HG03103 (cell line): ENCODE results near the gene C2CD2L.
"Not testable (repeated sequence)": the region's sequence is repeated elsewhere in the genome, so short reads cannot be mapped to it uniquely, and the experiment has no call there.

Experiments used
- ATAC-seq: cut with Tn5 transposase; IDR thresholded peaks from one replicate; pipeline ENCODE4 v1.9.1; 2021; ENCODE audit warnings: low read depth; ENCODE audit not compliant: unreplicated experiment

C2CD2L gene

GRCh38 chr11:119149018-119149785, 42.1 kb downstream of the C2CD2L start, which contains the start of gene ABCG4:
Gene ABCG4 (plus strand): TSS chr11:119149052. CDS start chr11:119149966, 914 bp downstream.
- ATAC-seq: no peak

GRCh38 chr11:119149786-119150275, 42.7 kb downstream of the C2CD2L start:
- no peak for ATAC-seq

- no peak for ATAC-seq
These were observed 44.9 kb downstream of the C2CD2L start for GRCh38 chr11:119152043-119152442.

- no peak for ATAC-seq
These were observed 45.5 kb downstream of the C2CD2L start for GRCh38 chr11:119152604-119153003.

- ATAC-seq: no peak
These were observed 46.1 kb downstream of the C2CD2L start for GRCh38 chr11:119153049-119153818.

GRCh38 chr11:119154178-119154577, 47.0 kb downstream of the C2CD2L start:
- no peak for ATAC-seq

GRCh38 chr11:119155733-119156492, 48.8 kb downstream of the C2CD2L start:
- ATAC-seq: no peak

- no peak for ATAC-seq
These were observed 49.4 kb downstream of the C2CD2L start for GRCh38 chr11:119156496-119156895.

GRCh38 chr11:119157063-119157462, 49.9 kb downstream of the C2CD2L start:
- no peak for ATAC-seq

- no peak for ATAC-seq
These were observed 51.3 kb downstream of the C2CD2L start for GRCh38 chr11:119158467-119158866.

- ATAC-seq: no peak
These were observed 53.0 kb downstream of the C2CD2L start for GRCh38 chr11:119160151-119160550.

- ATAC-seq: no peak
These were observed 54.7 kb downstream of the C2CD2L start for GRCh38 chr11:119161871-119162270.

GRCh38 chr11:119166368-119167076, 59.4 kb downstream of the C2CD2L start:
- no peak for ATAC-seq

GRCh38 chr11:119167077-119167458, 59.9 kb downstream of the C2CD2L start:
- ATAC-seq: not testable (repeated sequence)

GRCh38 chr11:119167933-119168332, 60.8 kb downstream of the C2CD2L start:
- ATAC-seq: no peak
